ENCODE measurements around the gene SCYGR5. TPM values are rescaled to one million over a fixed set of nuclear protein-coding genes. Genes with fewer than 3 reads are reported as not detected.

Gene SCYGR5
- total RNA-seq, 4 donors from 2014 or later, result not detected

- TF ChIP-seq POLR2A (IDR thresholded peaks at IDR 0.05), result no peak
- no peak for DNase-seq
- H3K27me3 ChIP-seq, result no peaks in the 10 kb centered on the region
- H3K4me1 ChIP-seq, result no peaks in the 10 kb centered on the region
- H3K4me3 ChIP-seq, result no peak overlapping the region
- H3K36me3 ChIP-seq, result no peaks in the 10 kb centered on the region
- intact Hi-C loops (cut with DNase I; ENCODE audit: low total_unique reads), result no loop called here
- no peaks in the 10 kb centered on the region for H3K9me3 ChIP-seq
- H3K27ac ChIP-seq, result no peak overlapping the region
Measured at GRCh38 chr2:227696990-227697679, 30.5 kb downstream of the SCYGR5 start.

- Histone ChIP-seq H3K9me3 (no peaks in the 10 kb centered on the region), H3K27ac (no peak overlapping the region), H3K4me3 (no peak overlapping the region), H3K36me3 (no peaks in the 10 kb centered on the region), H3K4me1 (no peaks in the 10 kb centered on the region), H3K27me3 (no peaks in the 10 kb centered on the region)
- DNase-seq, result no peak
- intact Hi-C loops (cut with DNase I; ENCODE audit: low total_unique reads), result no loop called here
- TF ChIP-seq POLR2A (IDR thresholded peaks at IDR 0.05), result no peak
- TF ChIP-seq CTCF (IDR thresholded peaks at IDR 0.05), result no peak
Measured at GRCh38 chr2:227701556-227701955, 35.0 kb downstream of the SCYGR5 start.

DNA sequence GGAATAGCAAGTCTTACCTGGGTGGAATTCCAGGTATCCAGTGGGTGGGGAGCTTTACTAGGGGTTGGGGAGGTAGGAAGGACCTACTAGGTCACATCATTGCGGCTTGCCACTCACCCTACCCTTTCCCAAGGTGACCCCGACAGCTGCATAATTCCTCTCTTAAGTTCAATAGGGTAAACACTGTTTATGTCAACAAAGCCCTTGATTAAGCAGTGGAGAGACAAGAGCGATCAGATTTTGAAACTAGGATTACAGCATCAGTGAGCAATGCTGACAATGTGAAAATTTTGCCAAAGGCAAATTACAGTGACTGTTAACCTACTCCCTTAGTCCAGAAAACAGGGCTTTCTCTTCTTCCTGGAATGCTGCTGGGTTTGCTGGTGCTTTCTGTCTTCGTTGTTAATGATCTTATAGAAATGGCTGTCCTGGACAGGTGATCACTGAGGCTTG lies 36.7 kb downstream of the SCYGR5 start:
- no peak for DNase-seq
- no peak for TF ChIP-seq CTCF (IDR thresholded peaks at IDR 0.05)
- no peak for TF ChIP-seq POLR2A (IDR thresholded peaks at IDR 0.05)
- H3K36me3 ChIP-seq, result no peaks in the 10 kb centered on the region
- H3K4me1 ChIP-seq, result no peaks in the 10 kb centered on the region
- no peaks in the 10 kb centered on the region for H3K27me3 ChIP-seq
- no peak overlapping the region for H3K4me3 ChIP-seq
- H3K9me3 ChIP-seq, result no peaks in the 10 kb centered on the region
- intact Hi-C loops (cut with DNase I; ENCODE audit: low total_unique reads), result no loop called here
- H3K27ac ChIP-seq, result no peak overlapping the region

GRCh38 chr2:227703961-227704360 lies 37.4 kb downstream of the SCYGR5 start:
- H3K27ac ChIP-seq, result no peak overlapping the region
- TF ChIP-seq CTCF (IDR thresholded peaks at IDR 0.05), result no peak
- no peak for TF ChIP-seq POLR2A (IDR thresholded peaks at IDR 0.05)
- H3K4me1 ChIP-seq, result no peaks in the 10 kb centered on the region
- DNase-seq, result no peak
- H3K36me3 ChIP-seq, result no peaks in the 10 kb centered on the region
- H3K4me3 ChIP-seq, result no peak overlapping the region
- intact Hi-C loops (cut with DNase I; ENCODE audit: low total_unique reads), result no loop called here
- no peaks in the 10 kb centered on the region for H3K9me3 ChIP-seq
- no peaks in the 10 kb centered on the region for H3K27me3 ChIP-seq

GRCh38 chr2:227706859-227707258 lies 40.3 kb downstream of the SCYGR5 start:
- no peak overlapping the region for H3K27ac ChIP-seq

More at GRCh38 chr2:227706859-227707258, 40.3 kb downstream of the SCYGR5 start:
- no peak for DNase-seq
- TF ChIP-seq CTCF (IDR thresholded peaks at IDR 0.05) (no peak), POLR2A (IDR thresholded peaks at IDR 0.05) (no peak)
- Histone ChIP-seq H3K27me3 (no peaks in the 10 kb centered on the region), H3K4me3 (no peak overlapping the region), H3K36me3 (no peaks in the 10 kb centered on the region), H3K4me1 (no peaks in the 10 kb centered on the region), H3K9me3 (no peaks in the 10 kb centered on the region)
- intact Hi-C loops (cut with DNase I; ENCODE audit: low total_unique reads), result no loop called here

Measured in uterus (tissue), 4 donors.